Non-pigmented ciliary epithelial cell (primary cell): ENCODE data around the gene PFKP.

Experiments
- DNase-seq: peaks from one replicate; pipeline ENCODE4 v3.0.0-alpha.2; 2010; ENCODE audit warnings: low read depth

Gene PFKP

GRCh38 chr10:3136336-3136735 is 69.0 kb downstream of the PFKP start:
- no peak for DNase-seq

GRCh38 chr10:3136763-3137611 is 69.6 kb downstream of the PFKP start:
- DNase-seq = no peak

DNA sequence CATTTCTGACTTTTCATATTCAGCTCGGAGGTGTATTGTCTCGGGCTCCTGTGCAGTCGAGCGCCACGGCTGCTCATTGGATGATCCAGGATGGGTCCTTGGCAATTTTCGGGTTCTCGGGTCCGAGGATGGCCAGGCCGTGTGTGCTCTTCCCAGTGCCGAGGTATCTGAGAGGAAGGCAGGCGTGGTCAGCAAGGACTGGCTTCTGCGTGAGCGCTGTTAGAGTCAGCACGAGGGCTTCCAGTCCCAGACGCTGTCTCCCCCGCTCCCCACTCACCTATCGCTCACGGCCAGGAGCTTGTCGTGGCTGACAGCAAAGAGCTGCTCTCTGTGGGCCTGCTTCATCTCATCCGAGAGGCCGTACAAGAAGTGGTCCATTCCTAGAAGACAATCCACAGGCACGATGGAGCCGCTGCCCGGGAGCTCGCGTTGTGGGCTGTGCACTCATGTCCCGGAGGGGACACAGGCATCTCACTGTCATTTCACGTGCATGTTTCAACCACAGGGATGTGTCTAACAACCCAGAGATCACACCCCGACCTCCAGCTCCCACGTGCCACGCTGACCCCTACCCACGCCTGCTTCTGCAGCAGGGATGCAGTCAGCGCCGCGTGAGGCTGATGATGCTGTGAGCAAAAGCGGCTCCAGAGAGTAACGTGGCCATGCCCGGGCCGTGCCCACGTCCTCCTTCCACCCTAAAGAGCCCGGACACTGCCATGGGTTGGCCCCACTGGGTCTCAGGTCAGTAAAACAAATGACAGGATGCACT is 70.8 kb downstream of the PFKP start:
- DNase-seq = no peak

GRCh38 chr10:3139216-3139910 is 72.0 kb downstream of the PFKP start:
- DNase-seq = no peak

- no peak for DNase-seq
These were observed 72.9 kb downstream of the PFKP start for GRCh38 chr10:3140280-3140679.

GRCh38 chr10:3141351-3142005 is 74.1 kb downstream of the PFKP start:
- no peak for DNase-seq

DNA sequence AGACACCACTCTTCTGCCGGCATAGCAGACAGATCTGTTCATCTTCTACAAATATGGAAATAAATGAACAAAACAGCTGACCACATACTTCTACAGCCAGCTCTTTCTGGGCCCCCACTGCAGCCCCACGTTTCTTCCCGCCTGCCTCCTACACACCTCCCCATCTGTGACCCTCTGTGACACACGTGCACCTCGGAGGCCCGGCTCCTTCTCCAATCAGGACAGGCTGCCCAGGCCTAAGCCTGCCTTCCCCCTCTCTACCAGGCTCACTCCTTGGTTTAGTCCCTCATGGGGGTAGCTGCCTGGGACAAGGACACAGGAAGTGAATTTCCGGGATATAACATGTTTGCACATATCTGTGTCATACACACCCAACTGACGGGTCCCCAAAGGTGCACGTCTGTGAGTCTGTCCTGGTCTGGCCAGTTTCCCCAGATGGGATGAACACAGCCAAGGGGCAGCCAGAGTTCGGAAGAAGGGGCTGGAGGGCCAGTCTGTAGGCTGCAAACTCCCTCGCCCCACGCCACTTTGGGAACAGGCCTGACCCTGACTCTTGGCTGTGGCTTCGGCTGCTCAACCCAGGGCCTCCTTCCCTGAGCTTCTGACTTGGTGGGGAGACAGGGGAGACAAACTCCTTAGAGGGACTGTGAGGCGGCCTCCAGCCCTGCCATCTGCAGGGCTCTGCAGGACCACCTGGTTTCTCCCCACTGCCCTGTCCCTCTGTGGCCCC is 75.0 kb downstream of the PFKP start:
- no peak for DNase-seq

DNA sequence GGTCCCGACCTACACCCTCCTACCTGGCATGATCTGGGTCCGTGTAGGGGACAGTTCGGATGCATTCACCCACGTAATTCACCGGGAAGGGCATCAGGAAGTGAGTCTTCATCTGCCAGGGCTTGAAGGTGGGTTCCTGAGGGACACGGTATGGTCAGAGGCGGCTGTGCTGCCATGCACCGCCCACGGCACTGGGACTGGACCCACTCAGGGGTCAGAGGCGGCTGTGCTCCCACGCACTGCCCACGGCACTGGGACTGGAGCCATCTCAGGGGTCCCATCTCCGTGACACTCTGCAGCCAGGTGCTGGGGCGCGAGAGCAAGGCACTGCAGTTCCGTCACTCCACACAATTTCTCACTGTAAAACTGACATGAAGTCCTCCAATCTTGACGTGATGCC is 76.0 kb downstream of the PFKP start:
- no peak for DNase-seq

GRCh38 chr10:3143791-3144434 is 76.6 kb downstream of the PFKP start:
- no peak for DNase-seq

DNA sequence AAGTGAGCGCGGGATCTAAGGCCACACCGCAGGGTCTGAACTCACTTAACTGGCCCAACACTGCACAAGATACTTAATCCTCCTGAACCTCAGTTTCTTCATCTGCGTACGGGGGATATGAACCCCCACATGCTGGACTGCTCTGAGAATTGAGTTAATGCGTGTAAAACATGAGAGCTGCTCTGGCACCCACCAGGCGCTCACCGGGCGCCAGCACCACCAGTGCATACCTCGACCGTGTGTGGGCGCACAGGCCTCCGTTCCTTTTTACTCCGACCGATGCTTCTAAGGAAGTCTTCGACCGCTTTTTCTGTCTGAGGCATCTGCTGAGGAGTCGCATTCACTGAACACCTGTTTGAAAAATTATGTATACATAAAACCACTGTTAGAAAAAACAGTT is 78.0 kb downstream of the PFKP start:
- DNase-seq = no peak

DNA sequence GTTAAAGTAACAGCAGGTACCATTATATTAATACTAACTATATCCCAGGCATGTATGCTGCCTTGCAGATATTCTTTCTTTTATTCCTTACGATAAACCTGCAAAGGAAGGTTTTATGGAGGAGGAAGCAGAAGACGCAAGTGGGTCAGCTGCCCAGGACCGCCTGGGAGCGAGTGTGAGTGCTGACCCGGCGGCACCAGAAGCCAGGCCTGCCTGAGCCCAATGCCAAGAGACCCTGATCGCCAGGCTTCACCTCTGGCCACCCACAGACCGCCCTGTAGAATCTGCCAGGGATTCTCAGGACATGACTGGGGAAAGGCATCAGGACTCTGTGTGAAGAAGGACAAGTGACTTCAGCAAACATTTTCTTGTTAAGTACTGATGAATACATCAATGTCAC is 78.9 kb downstream of the PFKP start:
- DNase-seq = no peak

- no peak for DNase-seq
These were observed 79.9 kb downstream of the PFKP start for GRCh38 chr10:3147117-3147820.

- no peak for DNase-seq
These were observed 80.7 kb downstream of the PFKP start for GRCh38 chr10:3148041-3148440.

DNA sequence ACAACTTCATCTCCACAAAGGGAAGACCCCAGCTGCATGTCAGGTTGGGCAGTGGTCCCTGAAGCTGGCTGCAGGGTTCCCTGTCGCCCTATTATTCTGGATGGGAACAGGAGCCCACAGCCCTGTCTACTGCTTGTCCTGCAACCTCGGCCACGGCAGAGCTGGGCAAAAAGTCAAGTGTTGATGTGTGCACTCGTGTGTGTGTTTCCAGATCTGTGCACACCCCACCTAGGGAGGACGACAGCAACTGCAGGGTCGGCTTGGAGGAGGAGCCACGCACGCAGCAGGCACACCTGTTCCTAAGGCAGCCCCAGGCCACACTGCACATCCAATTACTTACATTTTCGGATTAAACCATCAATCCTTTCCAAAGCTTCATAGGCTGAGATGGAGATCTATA is 81.6 kb downstream of the PFKP start:
- DNase-seq = no peak

DNA sequence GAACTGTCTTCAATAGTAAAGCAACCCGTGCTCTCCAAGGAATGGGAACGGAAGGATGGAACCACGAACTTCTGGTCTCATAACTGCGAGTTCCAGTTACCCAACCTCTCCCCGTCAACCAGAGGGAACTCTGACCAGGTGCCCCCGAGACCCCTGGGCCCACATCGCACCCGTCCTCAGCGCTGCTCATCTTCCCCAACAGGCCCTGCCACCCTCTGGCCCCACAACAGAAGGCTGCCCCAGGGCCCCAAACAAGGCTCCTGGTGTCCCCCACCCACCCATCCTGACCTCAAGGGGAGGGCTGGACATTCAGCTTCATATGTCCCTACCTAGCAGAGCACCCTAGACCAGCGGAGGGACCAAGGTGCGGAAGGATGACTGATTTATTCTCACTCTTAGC is 82.6 kb downstream of the PFKP start:
- no peak for DNase-seq

DNA sequence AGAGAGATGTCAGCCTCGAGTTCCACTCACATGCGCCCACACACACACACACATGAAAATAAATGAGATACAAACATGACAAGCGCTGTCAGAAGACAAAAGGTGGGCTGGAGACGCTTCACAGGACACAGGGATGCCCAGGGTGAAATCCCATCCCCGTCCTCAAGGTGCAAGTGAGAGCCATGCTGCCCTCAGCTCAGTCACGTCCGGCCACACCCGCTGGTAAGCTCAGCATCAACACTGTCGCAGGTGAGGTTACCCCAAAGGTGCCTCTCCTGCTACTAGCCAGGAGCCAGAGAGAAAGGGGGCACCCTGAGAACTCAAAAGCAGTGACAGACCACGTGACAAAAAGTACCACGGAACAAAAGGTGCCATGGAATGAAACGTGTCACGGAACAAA is 83.0 kb downstream of the PFKP start:
- no peak for DNase-seq

DNA sequence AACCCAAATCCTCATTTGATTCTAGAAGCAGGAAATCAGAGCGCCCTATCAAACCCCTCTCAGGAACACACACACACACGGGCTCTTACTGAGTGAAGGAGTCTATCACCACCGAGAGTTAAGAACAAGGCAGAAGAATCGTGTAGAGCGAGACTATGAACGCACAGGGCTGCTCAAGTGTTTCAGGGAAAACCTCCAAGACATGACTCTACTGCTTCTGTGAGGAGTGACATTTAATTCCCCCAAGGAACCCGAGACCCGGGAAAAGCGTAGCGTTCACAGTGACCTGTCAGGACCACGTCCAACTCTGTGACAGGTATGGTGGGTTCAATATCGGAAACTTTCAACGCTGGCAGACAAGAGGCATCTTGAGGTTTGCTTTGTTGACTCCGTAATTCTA is 83.6 kb downstream of the PFKP start:
- DNase-seq = no peak

- DNase-seq = no peak
These were observed 84.7 kb downstream of the PFKP start for GRCh38 chr10:3151889-3152565.

DNA sequence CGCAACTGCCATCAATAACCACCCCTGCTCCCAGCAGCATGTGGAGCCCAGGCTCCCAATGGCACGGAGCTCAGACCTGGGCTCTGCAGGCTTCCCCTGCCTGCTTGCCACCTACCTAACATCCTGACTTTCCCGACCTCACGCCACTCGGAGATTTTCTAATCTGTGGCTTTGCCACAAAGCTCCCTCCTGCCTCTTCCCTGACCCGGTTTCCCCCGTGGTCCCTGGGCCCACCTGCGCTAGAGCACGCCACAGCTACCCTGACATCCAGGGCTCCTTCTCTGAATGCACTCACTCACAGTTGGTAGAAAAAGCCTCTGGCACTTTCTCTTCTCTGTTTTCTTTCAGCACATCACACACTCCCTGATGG is 85.2 kb downstream of the PFKP start:
- no peak for DNase-seq

GRCh38 chr10:3154666-3155065 is 87.3 kb downstream of the PFKP start:
- no peak for DNase-seq
